GM15510 (cell line): ENCODE results near the gene YWHAE.

Experiments used
- POLR2A ChIP-seq: IDR thresholded peaks from 3 replicates; pipeline ENCODE4 v1.6.1; 2011; ENCODE audit warnings: borderline replicate concordance; ENCODE audit not compliant: insufficient read length; ENCODE audit errors: extremely low read depth

YWHAE gene

GRCh38 chr17:1414001-1414574, 14.1 kb upstream of the YWHAE start:
- TF ChIP-seq POLR2A: no peak

GRCh38 chr17:1413281-1413791, 13.3 kb upstream of the YWHAE start:
- no peak for TF ChIP-seq POLR2A

GRCh38 chr17:1412185-1413110, 12.4 kb upstream of the YWHAE start:
- TF ChIP-seq POLR2A: no peak

- no peak for TF ChIP-seq POLR2A
Observed at GRCh38 chr17:1402262-1402586, 2.2 kb upstream of the YWHAE start.

- TF ChIP-seq POLR2A: no peak
Observed at GRCh38 chr17:1398931-1399678, 917 bp downstream of the YWHAE start.

- no peak for TF ChIP-seq POLR2A
Observed at GRCh38 chr17:1398028-1398427, 2.0 kb downstream of the YWHAE start.

GRCh38 chr17:1391577-1391976, 8.4 kb downstream of the YWHAE start:
- TF ChIP-seq POLR2A: no peak

GRCh38 chr17:1390432-1391367, 9.3 kb downstream of the YWHAE start:
- no peak for TF ChIP-seq POLR2A

GRCh38 chr17:1386265-1386664, 13.8 kb downstream of the YWHAE start:
- TF ChIP-seq POLR2A: no peak

- no peak for TF ChIP-seq POLR2A
Observed at GRCh38 chr17:1385861-1386260, 14.2 kb downstream of the YWHAE start.

GRCh38 chr17:1384905-1385435, 15.1 kb downstream of the YWHAE start:
- no peak for TF ChIP-seq POLR2A

- TF ChIP-seq POLR2A: no peak
Observed at GRCh38 chr17:1379930-1380313, 20.1 kb downstream of the YWHAE start.

GRCh38 chr17:1379208-1379929, 20.7 kb downstream of the YWHAE start:
- no peak for TF ChIP-seq POLR2A
